HUES6 (cell line): ENCODE data around the gene ADAMTS2.

Source experiments
- H3K27ac ChIP-seq: 2 replicates; pipeline ENCODE4 v1.7.0; 2013; ENCODE audit warnings: low read depth, mild to moderate bottlenecking, low read length, inconsistent platforms
- H3K27me3 ChIP-seq: 2 replicates; pipeline ENCODE4 v1.6.1; 2013; ENCODE audit warnings: low read length; ENCODE audit not compliant: control insufficient read depth, insufficient read depth
- H3K36me3 ChIP-seq: 2 replicates; pipeline ENCODE4 v1.6.1; 2013; ENCODE audit warnings: low read length; ENCODE audit not compliant: control insufficient read depth, insufficient read depth
- H3K4me1 ChIP-seq: 2 replicates; pipeline ENCODE4 v1.6.1; 2013; ENCODE audit warnings: low read length; ENCODE audit not compliant: control insufficient read depth, insufficient read depth
- H3K4me3 ChIP-seq: 2 replicates; pipeline ENCODE4 v1.5.1; 2013; ENCODE audit warnings: low read depth, low read length
- H3K9ac ChIP-seq: one replicate; pipeline ENCODE4 v1.6.1; 2013; ENCODE audit warnings: mild to moderate bottlenecking, low read length
- H3K9me3 ChIP-seq: 2 replicates; pipeline ENCODE4 v1.6.1; 2013; ENCODE audit warnings: low read depth, low read length; ENCODE audit not compliant: control insufficient read depth, insufficient read depth

The ADAMTS2 gene

DNA sequence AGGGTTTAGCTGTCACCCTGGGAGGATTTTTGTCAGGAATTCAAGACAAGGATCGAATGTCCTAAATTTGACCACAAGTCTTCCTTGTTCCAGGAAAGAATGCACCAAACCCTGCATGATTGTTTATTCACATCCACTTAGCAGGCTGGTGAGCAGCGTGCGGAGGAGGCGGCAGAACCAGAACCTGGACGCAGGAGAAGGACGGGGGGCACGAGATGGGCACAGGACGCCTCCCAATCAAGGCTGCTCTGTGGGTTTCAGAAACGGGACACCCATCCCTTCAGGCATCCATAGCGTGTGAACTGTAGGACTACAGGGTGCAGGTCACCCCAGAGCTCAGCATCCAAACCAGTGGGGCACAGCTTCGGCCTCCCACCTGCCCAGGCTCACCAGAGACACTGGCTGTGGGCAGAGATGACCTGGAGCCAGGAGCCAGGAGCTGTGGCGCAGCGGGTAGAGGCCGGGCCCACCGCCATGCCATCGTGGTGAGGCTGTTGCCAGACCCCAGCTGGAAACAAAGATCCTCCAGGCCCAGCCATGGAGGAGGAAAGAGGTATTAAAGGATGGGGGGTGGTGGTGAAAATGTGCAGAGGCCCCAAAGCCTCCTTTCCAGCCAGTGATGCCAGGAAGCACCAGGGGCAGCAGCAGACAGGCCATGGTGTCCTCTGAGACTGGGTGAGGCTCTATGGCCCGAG, 32.3 kb upstream of the ADAMTS2 start:
- H3K4me1 ChIP-seq, result no peaks in the 10 kb centered on the region
- H3K36me3 ChIP-seq, result no peaks in the 10 kb centered on the region
- H3K27me3 ChIP-seq, result no peaks in the 10 kb centered on the region
- no peak overlapping the region for H3K27ac ChIP-seq
- H3K9me3 ChIP-seq, result peaks cover 17% of the 10 kb centered on the region
- no peak overlapping the region for H3K4me3 ChIP-seq
- H3K9ac ChIP-seq, result no peak overlapping the region

DNA sequence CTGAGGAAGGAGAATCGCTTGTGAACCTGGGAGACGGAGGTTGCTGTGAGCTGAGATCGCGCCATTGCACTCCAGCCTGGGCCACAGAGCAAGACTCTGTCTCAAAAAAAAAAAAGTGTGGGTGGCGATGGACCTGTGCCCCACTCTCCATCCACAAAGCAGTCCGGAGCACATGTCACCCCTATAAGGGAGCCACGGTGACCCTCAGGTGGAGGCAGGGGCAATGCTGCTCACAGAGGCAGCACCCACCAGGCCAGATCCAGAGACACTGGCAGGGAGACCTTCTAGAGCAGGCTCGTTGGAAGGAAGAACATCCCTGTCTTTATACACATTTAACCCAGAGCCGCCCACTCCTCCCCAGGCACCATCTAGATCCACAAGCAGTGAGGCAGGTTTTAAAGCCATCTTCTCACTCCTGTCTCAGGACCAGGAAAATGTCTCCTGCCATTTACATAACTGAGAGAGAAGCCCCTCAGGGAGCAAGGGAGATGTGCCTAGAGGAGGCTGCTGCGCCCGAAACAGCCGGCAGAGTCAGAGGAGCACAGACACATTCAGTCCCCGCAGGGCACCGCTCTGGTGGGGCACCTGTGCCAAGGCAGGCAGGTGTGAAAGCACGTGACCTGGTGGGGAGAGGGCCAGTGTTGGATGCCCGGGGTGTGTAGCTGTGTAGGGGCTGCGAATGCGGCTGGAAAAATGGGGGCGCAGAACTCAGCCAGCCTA, 31.6 kb upstream of the ADAMTS2 start:
- no peaks in the 10 kb centered on the region for H3K36me3 ChIP-seq
- no peak overlapping the region for H3K9ac ChIP-seq
- no peak overlapping the region for H3K27ac ChIP-seq
- H3K27me3 ChIP-seq, result no peaks in the 10 kb centered on the region
- H3K4me3 ChIP-seq, result no peak overlapping the region
- H3K9me3 ChIP-seq, result peaks cover 17% of the 10 kb centered on the region
- H3K4me1 ChIP-seq, result no peaks in the 10 kb centered on the region

DNA sequence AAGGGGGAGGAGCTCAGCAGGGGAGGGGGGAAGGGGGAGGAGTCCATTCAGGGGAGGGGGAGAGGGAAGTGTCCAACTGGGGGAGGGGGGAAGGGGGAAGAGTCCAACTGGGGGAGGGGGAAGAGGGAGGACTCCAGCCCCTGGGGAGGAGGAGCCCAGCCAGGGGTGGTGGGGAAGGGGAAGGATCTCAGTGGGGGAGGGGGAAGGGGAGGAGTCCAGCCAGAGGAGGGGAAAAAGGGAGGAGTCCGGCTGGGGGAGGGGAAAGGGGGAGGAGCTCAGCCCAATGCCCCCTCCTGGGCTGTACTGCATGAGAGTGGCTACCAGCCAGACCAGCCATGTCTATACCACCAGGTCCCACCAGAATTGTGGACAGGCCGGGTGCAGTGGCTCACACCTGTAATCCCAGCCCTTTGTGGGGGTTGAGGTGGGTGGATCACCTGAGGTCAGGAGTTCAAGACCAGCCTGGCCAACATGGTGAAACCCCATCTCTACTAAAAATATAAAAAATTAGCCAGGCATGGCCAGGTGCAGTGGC, 30.6 kb upstream of the ADAMTS2 start:
- H3K36me3 ChIP-seq, result no peaks in the 10 kb centered on the region
- H3K4me3 ChIP-seq, result no peak overlapping the region
- H3K4me1 ChIP-seq, result no peaks in the 10 kb centered on the region
- H3K9ac ChIP-seq, result no peak overlapping the region
- no peaks in the 10 kb centered on the region for H3K27me3 ChIP-seq
- H3K9me3 ChIP-seq, result peaks cover 17% of the 10 kb centered on the region
- H3K27ac ChIP-seq, result no peak overlapping the region

DNA sequence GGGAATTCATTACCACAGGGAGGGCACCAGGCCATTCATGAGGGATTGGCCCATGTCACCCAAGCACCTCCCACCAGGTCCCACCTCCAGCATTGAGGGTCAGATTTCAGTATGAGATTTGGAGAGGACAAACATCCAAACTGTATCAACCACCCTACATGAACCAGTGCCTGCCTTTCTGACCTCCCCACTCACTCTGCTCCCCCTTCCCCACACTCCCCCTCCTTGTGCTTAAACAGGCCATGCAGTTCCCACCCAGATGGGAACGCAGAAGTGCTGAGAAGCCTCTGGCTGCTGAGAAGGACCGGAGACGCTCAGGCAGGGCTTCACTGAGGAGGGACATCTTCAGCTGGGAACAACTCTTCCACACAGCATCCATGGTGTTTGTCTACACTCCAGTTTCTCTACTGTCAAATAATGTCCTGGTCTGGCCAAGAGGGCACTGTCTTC, 30.0 kb upstream of the ADAMTS2 start:
- Histone ChIP-seq H3K27me3 (no peaks in the 10 kb centered on the region), H3K36me3 (no peaks in the 10 kb centered on the region), H3K9ac (no peak overlapping the region), H3K4me1 (no peaks in the 10 kb centered on the region), H3K9me3 (peaks cover 17% of the 10 kb centered on the region), H3K4me3 (no peak overlapping the region), H3K27ac (no peak overlapping the region)

DNA sequence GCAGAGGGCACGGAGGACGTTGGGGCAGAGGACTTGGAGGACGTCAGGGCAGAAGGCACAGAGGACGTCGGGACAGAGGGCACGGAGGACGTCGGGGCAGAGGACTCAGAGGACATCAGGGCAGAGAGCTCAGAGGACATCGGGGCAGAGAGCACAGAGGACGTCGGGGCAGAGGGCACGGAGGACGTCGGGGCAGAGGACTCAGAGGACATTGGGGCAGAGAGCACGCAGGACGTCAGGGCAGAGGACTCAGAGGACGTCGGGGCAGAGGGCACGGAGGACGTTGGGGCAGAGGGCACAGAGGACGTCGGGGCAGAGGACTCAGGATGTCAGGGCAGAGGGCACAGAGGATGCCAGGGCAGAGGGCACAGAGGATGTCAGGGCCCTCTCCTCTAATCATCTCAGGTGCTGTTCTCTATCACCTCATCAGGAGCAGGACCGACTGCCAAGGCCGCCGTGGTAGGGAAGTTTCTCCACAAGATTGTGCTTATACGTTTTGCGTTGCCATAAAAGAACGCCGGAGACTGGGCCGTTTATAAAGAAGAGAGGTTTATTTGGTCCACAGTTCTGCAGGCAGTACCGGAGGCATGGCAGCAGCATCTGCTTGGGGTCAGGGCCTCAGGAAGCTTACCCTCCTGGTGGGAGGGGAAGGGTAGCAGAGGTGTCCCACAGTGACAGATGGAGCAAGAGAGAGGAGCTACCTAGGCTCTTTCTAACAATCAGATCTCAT, 29.4 kb upstream of the ADAMTS2 start:
- Histone ChIP-seq H3K27me3 (no peaks in the 10 kb centered on the region), H3K4me1 (no peaks in the 10 kb centered on the region)

DNA sequence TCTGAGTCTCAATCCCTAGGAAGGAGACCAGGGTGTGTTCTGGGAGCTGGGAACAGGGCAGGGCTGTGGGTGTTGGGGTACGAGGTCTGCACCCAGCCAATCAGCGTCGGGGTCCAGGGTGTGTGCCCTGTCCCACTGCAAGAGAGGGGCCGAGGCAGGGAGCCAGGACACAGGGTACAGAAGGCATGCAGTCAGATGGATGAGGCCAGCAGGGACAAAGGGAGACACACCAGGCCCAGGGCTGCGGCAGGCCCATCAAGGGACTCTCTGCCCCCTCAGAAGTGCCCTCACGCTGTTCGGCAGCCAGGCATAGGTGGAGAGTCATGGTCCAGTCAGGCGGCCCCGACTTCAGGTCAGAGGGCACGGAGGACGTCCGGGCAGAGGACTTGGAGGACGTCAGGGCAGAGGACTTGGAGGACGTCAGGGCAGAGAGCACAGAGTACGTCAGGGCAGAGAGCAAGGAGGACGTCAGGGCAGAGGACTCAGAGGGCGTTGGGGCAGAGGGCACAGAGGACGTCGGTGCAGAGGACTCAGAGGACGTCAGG, 28.8 kb upstream of the ADAMTS2 start:
- Histone ChIP-seq H3K4me3 (no peak overlapping the region), H3K4me1 (no peaks in the 10 kb centered on the region), H3K9ac (no peak overlapping the region), H3K27me3 (no peaks in the 10 kb centered on the region), H3K27ac (no peak overlapping the region), H3K9me3 (peaks cover 14% of the 10 kb centered on the region), H3K36me3 (no peaks in the 10 kb centered on the region)

More for the DNA sequence above, 29.4 kb upstream of the ADAMTS2 start:
- peaks cover 14% of the 10 kb centered on the region for H3K9me3 ChIP-seq
- no peak overlapping the region for H3K4me3 ChIP-seq
- H3K27ac ChIP-seq, result no peak overlapping the region
- H3K9ac ChIP-seq, result no peak overlapping the region
- H3K36me3 ChIP-seq, result no peaks in the 10 kb centered on the region

DNA sequence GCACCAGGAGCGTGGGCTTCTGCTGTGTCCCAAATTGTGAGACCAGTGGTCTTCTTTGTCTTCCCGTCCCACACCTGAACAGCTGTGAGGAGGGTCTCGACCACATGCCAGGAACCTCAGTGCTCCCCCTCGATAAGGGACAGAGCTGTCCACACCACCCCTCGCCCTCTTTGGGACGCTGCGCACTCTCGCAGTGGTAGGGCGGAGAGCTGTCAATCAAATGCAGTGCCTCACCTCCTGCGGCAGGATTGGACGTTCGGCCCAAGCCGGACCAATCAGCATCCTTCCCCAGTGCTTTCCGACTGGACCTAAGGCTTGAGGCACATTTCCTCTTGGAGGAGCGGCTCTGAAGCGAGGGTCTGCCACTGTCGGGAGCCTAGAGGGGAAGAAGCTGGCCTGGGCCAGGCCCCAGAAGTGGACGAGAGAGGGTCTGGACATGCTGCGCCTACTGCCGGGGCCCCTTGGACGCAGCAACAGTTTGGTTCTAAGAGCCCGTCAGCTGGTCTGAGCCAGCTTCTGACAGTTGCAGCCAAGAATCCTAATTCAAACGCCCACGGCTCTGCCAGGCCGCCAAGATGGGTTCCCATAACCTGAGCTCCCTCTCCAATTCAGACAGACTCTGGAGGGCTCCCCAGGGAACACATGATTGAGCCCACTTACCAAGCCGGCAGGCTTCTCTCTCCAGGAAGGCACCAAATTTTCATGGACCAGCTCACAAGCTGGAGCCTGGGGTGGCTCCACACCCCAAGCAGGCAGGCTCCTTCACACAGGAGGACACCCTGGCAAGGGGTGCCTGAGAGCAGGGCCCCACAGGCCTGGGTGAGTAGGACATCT, 28.1 kb upstream of the ADAMTS2 start:
- no peak overlapping the region for H3K27ac ChIP-seq
- no peaks in the 10 kb centered on the region for H3K36me3 ChIP-seq
- no peak overlapping the region for H3K4me3 ChIP-seq
- no peaks in the 10 kb centered on the region for H3K27me3 ChIP-seq
- H3K9me3 ChIP-seq, result peaks cover 14% of the 10 kb centered on the region
- H3K4me1 ChIP-seq, result no peaks in the 10 kb centered on the region
- no peak overlapping the region for H3K9ac ChIP-seq

DNA sequence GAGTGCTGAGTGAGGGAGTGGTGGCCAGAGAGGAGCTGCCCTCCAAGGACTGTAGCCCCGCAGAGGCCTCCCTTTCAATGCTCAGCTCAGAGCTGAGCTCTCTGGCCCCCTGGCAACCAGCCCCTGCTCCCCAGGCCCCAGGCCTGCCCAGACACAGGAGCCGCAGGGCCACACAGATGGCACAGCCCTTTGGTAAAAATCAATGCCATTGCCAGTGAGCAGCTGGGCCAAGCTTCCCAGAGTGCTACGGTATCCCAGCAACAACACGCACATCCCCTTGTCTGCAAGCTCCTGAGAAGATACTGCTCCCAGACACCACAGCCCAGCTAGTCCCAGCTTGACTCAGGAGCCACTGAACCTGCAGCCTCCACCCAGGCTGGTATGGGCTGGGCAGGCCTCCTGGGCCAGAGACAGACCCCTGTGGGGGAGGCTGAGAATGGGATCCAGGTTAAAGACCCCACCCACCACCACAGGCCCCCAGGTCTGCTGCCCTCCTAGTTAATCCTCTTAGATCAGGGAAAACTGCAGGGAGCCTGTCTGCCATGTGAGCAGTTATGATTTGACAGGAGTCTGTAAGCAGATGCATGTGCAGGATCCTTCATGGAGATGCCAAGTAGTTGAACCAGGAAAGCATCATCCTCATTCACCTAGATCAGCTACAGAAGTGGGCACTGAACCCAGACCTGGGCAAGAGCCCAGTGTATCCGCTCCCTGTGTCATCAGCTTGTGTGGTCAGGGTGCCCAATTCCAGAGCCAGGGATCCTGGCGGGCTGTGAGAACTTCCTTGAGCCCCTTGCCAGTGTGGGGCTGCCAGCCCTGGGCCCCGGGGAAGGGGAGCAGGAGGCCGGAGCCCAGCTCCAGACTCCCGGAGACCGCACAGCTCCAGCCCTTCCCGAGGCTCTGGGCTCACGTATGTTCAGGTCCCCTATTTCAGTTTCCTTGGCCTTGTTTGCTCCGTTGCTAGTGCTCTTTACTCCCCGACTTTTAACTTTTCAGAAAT, 26.7 kb upstream of the ADAMTS2 start:
- Histone ChIP-seq H3K9me3 (peaks cover 14% of the 10 kb centered on the region), H3K27me3 (no peaks in the 10 kb centered on the region), H3K4me1 (no peaks in the 10 kb centered on the region), H3K36me3 (no peaks in the 10 kb centered on the region), H3K27ac (no peak overlapping the region), H3K4me3 (no peak overlapping the region), H3K9ac (no peak overlapping the region)

DNA sequence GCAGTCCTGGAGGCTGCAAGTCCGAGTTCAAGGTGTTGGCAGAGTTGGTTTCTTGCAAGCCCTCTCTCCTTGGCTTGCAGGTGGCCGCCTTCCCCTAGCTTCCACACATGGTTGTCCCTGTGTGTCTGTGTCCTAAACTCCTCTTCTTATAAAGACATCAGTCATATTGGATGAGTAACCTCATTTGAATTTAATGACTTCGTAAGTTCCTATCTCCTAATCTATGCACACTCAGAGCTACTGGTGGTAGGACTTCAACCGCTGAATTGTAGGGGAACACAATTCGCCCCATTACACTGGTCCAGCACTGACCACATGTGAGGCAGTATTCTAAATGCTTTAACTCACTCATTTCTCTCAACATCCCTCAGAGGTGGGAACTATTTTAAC, 25.9 kb upstream of the ADAMTS2 start:
- no peak overlapping the region for H3K4me3 ChIP-seq
- H3K27ac ChIP-seq, result no peak overlapping the region
- no peaks in the 10 kb centered on the region for H3K36me3 ChIP-seq
- no peaks in the 10 kb centered on the region for H3K27me3 ChIP-seq
- no peak overlapping the region for H3K9ac ChIP-seq
- peaks cover 14% of the 10 kb centered on the region for H3K9me3 ChIP-seq
- no peaks in the 10 kb centered on the region for H3K4me1 ChIP-seq
